Panc1 (cell line): ENCODE data around the gene STRN3.
"Not testable (repeated sequence)": the region's sequence is repeated elsewhere in the genome, so short reads cannot be mapped to it uniquely, and the experiment has no call there.

ENCODE experiments used
- POLR2AphosphoS5 ChIP-seq: IDR thresholded peaks from 2 replicates; pipeline ENCODE4 v1.6.1; 2012; ENCODE audit warnings: mild to moderate bottlenecking, low read depth, low read length, moderate library complexity
- TF ChIP-seq, protein P1 (sequence below): fragments of 450-650 bp; IDR thresholded peaks from 2 replicates; pipeline ENCODE4 v1.5.1; 2017; ENCODE audit warnings: mild to moderate bottlenecking
- TF ChIP-seq, protein P2 (sequence below), 2 experiments: IDR thresholded peaks; 2 replicates each; pipeline ENCODE4 v1.6.1; 2011 to 2012; ENCODE audit warnings: low read depth in 2 of 2, control low read depth in 1 of 2, low read length in 1 of 2, mild to moderate bottlenecking in 1 of 2, moderate library complexity in 1 of 2; ENCODE audit not compliant: insufficient read depth in 1 of 2

GRCh38 chr14:30962537-30962936, 63.6 kb downstream of the STRN3 start:
- TF ChIP-seq, protein P1, sequence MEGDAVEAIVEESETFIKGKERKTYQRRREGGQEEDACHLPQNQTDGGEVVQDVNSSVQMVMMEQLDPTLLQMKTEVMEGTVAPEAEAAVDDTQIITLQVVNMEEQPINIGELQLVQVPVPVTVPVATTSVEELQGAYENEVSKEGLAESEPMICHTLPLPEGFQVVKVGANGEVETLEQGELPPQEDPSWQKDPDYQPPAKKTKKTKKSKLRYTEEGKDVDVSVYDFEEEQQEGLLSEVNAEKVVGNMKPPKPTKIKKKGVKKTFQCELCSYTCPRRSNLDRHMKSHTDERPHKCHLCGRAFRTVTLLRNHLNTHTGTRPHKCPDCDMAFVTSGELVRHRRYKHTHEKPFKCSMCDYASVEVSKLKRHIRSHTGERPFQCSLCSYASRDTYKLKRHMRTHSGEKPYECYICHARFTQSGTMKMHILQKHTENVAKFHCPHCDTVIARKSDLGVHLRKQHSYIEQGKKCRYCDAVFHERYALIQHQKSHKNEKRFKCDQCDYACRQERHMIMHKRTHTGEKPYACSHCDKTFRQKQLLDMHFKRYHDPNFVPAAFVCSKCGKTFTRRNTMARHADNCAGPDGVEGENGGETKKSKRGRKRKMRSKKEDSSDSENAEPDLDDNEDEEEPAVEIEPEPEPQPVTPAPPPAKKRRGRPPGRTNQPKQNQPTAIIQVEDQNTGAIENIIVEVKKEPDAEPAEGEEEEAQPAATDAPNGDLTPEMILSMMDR: not testable (repeated sequence)
- TF ChIP-seq, protein P2, sequence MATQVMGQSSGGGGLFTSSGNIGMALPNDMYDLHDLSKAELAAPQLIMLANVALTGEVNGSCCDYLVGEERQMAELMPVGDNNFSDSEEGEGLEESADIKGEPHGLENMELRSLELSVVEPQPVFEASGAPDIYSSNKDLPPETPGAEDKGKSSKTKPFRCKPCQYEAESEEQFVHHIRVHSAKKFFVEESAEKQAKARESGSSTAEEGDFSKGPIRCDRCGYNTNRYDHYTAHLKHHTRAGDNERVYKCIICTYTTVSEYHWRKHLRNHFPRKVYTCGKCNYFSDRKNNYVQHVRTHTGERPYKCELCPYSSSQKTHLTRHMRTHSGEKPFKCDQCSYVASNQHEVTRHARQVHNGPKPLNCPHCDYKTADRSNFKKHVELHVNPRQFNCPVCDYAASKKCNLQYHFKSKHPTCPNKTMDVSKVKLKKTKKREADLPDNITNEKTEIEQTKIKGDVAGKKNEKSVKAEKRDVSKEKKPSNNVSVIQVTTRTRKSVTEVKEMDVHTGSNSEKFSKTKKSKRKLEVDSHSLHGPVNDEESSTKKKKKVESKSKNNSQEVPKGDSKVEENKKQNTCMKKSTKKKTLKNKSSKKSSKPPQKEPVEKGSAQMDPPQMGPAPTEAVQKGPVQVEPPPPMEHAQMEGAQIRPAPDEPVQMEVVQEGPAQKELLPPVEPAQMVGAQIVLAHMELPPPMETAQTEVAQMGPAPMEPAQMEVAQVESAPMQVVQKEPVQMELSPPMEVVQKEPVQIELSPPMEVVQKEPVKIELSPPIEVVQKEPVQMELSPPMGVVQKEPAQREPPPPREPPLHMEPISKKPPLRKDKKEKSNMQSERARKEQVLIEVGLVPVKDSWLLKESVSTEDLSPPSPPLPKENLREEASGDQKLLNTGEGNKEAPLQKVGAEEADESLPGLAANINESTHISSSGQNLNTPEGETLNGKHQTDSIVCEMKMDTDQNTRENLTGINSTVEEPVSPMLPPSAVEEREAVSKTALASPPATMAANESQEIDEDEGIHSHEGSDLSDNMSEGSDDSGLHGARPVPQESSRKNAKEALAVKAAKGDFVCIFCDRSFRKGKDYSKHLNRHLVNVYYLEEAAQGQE (IDR thresholded peaks at IDR 0.05; ENCODE audit: insufficient read depth in 1 of 2, low read depth in 2 of 2, low read length in 1 of 2): not testable (repeated sequence)
- not testable (repeated sequence) for TF ChIP-seq POLR2AphosphoS5
